Osteocyte (in vitro differentiated cells): ENCODE data around the gene BMP2K. TPM values are rescaled to one million over a fixed set of nuclear protein-coding genes. Genes with fewer than 3 reads are reported as not detected.

Experiments
- DNase-seq: peaks from one replicate; pipeline ENCODE4 v3.0.0; 2021; ENCODE audit warnings: mixed read lengths; ENCODE audit not compliant: unreplicated experiment; ENCODE audit errors: extremely low spot score
- H3K27ac Mint-ChIP-seq: one replicate; pipeline ENCODE4 v1.8.0; 2021; ENCODE audit warnings: mild to moderate bottlenecking, mixed read lengths; ENCODE audit not compliant: unreplicated experiment
- H3K27me3 Mint-ChIP-seq: one replicate; pipeline ENCODE4 v1.8.0; 2021; ENCODE audit warnings: mixed read lengths; ENCODE audit not compliant: unreplicated experiment
- H3K36me3 Mint-ChIP-seq: one replicate; pipeline ENCODE4 v1.8.0; 2021; ENCODE audit warnings: mixed read lengths; ENCODE audit not compliant: unreplicated experiment
- H3K4me1 Mint-ChIP-seq: one replicate; pipeline ENCODE4 v1.8.0; 2021; ENCODE audit warnings: mixed read lengths; ENCODE audit not compliant: unreplicated experiment
- H3K4me3 Mint-ChIP-seq: one replicate; pipeline ENCODE4 v1.8.0; 2021; ENCODE audit warnings: mild to moderate bottlenecking, moderate library complexity, mixed read lengths; ENCODE audit not compliant: unreplicated experiment
- H3K9me3 Mint-ChIP-seq: one replicate; pipeline ENCODE4 v1.8.0; 2021; ENCODE audit warnings: mixed read lengths; ENCODE audit not compliant: unreplicated experiment
- total RNA-seq: library from RNA; stranded (reverse); gene quantifications from 2 replicates; pipeline ENCODE4 v1.2.1, GENCODE V29; 2021
- TF ChIP-seq, protein P1 (sequence below): fragments of 200-600 bp; sonication (generic); IDR thresholded peaks from 2 replicates; pipeline ENCODE4 v1.5.0; 2021; ENCODE audit warnings: antibody characterized with exemption, mild to moderate bottlenecking, moderate library complexity

BMP2K gene
- total RNA-seq, 1 donor from 2014 or later: 19.5 TPM

DNA sequence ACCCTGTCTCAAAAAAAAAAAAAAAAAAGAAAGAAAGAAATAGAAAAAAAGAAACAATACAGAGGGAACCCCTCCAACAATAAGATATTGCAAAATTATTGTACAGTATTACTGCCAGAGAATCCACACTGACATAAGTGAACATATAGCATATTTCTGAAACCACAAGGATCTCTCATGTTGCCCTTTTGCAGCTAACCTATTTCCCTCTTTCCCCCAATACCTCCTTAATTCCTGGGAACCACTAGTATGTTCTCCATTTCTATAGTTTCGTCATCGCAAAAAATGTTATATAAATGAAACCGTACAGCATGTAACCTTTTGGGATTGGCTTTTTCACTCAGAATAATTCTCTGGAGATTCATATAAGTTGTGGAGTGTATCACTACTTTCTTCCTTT is 20.0 kb upstream of the BMP2K start:
- H3K4me3 Mint-ChIP-seq: no peak overlapping the region
- TF ChIP-seq, protein P1, sequence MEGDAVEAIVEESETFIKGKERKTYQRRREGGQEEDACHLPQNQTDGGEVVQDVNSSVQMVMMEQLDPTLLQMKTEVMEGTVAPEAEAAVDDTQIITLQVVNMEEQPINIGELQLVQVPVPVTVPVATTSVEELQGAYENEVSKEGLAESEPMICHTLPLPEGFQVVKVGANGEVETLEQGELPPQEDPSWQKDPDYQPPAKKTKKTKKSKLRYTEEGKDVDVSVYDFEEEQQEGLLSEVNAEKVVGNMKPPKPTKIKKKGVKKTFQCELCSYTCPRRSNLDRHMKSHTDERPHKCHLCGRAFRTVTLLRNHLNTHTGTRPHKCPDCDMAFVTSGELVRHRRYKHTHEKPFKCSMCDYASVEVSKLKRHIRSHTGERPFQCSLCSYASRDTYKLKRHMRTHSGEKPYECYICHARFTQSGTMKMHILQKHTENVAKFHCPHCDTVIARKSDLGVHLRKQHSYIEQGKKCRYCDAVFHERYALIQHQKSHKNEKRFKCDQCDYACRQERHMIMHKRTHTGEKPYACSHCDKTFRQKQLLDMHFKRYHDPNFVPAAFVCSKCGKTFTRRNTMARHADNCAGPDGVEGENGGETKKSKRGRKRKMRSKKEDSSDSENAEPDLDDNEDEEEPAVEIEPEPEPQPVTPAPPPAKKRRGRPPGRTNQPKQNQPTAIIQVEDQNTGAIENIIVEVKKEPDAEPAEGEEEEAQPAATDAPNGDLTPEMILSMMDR: no peak
- H3K27me3 Mint-ChIP-seq: no peaks in the 10 kb centered on the region
- no peaks in the 10 kb centered on the region for H3K9me3 Mint-ChIP-seq
- no peaks in the 10 kb centered on the region for H3K36me3 Mint-ChIP-seq
- no peaks in the 10 kb centered on the region for H3K4me1 Mint-ChIP-seq
- no peak overlapping the region for H3K27ac Mint-ChIP-seq
- DNase-seq: no peak

DNA sequence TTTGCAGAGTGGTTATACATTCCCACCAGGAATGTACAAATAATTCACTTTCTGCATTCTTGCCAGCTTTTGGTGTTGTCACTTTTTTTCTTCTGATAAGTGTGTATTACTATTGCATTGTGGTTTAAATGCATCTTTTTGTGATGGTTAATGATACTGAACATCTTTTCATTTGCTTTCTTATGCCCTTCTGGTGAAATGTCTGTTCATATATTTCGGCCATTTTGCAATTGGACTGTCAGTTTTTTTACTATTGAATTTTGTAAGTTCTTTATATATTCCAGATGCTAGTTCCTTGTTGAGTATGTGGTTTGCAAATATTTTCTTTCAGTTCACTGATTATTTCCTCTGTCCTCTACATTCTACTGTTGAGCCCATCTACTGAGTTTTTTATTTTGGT is 19.4 kb upstream of the BMP2K start:
- no peak for DNase-seq
- TF ChIP-seq, protein P1: no peak
- H3K27ac Mint-ChIP-seq: no peak overlapping the region
- no peaks in the 10 kb centered on the region for H3K4me1 Mint-ChIP-seq
- no peak overlapping the region for H3K4me3 Mint-ChIP-seq
- H3K9me3 Mint-ChIP-seq: no peaks in the 10 kb centered on the region
- no peaks in the 10 kb centered on the region for H3K36me3 Mint-ChIP-seq
- H3K27me3 Mint-ChIP-seq: no peaks in the 10 kb centered on the region

- no peak for DNase-seq
- H3K27ac Mint-ChIP-seq: no peak overlapping the region
- no peaks in the 10 kb centered on the region for H3K9me3 Mint-ChIP-seq
- H3K27me3 Mint-ChIP-seq: no peaks in the 10 kb centered on the region
- H3K36me3 Mint-ChIP-seq: no peaks in the 10 kb centered on the region
- H3K4me1 Mint-ChIP-seq: no peaks in the 10 kb centered on the region
- TF ChIP-seq, protein P1: no peak
- H3K4me3 Mint-ChIP-seq: no peak overlapping the region
Measured at GRCh38 chr4:78757574-78757973, 18.6 kb upstream of the BMP2K start.

- no peak for DNase-seq
- no peaks in the 10 kb centered on the region for H3K4me1 Mint-ChIP-seq
- no peak overlapping the region for H3K4me3 Mint-ChIP-seq
- TF ChIP-seq, protein P1: no peak
- H3K9me3 Mint-ChIP-seq: no peaks in the 10 kb centered on the region
- H3K27ac Mint-ChIP-seq: no peak overlapping the region
- no peaks in the 10 kb centered on the region for H3K27me3 Mint-ChIP-seq
- no peaks in the 10 kb centered on the region for H3K36me3 Mint-ChIP-seq
Measured at GRCh38 chr4:78758085-78758484, 18.1 kb upstream of the BMP2K start.

DNA sequence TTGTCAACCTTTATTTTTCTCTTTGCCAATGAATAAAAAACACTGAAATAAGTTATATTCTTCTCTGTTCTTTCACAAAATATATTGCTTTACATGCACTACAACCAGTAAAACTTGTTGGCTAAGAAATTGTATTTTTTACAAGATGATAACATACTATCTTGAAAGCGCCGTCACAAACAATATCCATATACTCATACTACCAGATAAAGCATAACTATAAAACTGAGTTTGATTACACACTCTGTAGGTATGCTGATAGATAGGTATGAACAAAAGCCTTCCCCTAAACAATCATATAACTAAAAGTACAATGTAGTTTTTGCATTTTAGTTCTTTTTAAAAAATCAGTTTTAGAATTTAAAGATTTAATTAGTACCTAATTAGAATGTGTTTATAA is 13.6 kb upstream of the BMP2K start:
- Mint-ChIP-seq H3K4me3 (no peak overlapping the region), H3K27ac (no peak overlapping the region), H3K27me3 (no peaks in the 10 kb centered on the region), H3K4me1 (no peaks in the 10 kb centered on the region), H3K9me3 (no peaks in the 10 kb centered on the region), H3K36me3 (no peaks in the 10 kb centered on the region)
- TF ChIP-seq, protein P1: no peak
- DNase-seq: no peak
